Measurements from ENCODE around the gene PLCL1.

PLCL1 gene

GRCh38 chr2:197964720-197965119, 160.3 kb downstream of the PLCL1 start:
- DNase-seq, result no peak

- DNase-seq, result no peak
These were observed 161.4 kb downstream of the PLCL1 start for GRCh38 chr2:197965756-197966155.

GRCh38 chr2:197969391-197969893, 165.0 kb downstream of the PLCL1 start:
- no peak for DNase-seq

GRCh38 chr2:197972061-197972460, 167.7 kb downstream of the PLCL1 start:
- no peak for DNase-seq

GRCh38 chr2:197972587-197972986, 168.2 kb downstream of the PLCL1 start:
- no peak for DNase-seq

- DNase-seq, result no peak
These were observed 169.4 kb downstream of the PLCL1 start for GRCh38 chr2:197973772-197974171.

GRCh38 chr2:197975931-197976519, 171.6 kb downstream of the PLCL1 start:
- no peak for DNase-seq

GRCh38 chr2:197978971-197979370, 174.6 kb downstream of the PLCL1 start:
- DNase-seq, result no peak

GRCh38 chr2:197982565-197982964, 178.2 kb downstream of the PLCL1 start:
- DNase-seq, result no peak

GRCh38 chr2:197985029-197985638, 180.7 kb downstream of the PLCL1 start:
- no peak for DNase-seq

- no peak for DNase-seq
These were observed 182.6 kb downstream of the PLCL1 start for GRCh38 chr2:197986977-197987376.

- no peak for DNase-seq
These were observed 186.0 kb downstream of the PLCL1 start for GRCh38 chr2:197990356-197990755.

GRCh38 chr2:197992482-197993133, 188.2 kb downstream of the PLCL1 start:
- no peak for DNase-seq

- no peak for DNase-seq
These were observed 189.0 kb downstream of the PLCL1 start for GRCh38 chr2:197993363-197993762.

- no peak for DNase-seq
These were observed 189.4 kb downstream of the PLCL1 start for GRCh38 chr2:197993830-197994229.

- DNase-seq, result no peak
These were observed 190.4 kb downstream of the PLCL1 start for GRCh38 chr2:197994751-197995150.

GRCh38 chr2:197996583-197996982, 192.2 kb downstream of the PLCL1 start:
- no peak for DNase-seq

- no peak for DNase-seq
These were observed 192.7 kb downstream of the PLCL1 start for GRCh38 chr2:197997083-197997541.

- DNase-seq, result peak; percentile 38
These were observed 194.3 kb downstream of the PLCL1 start for GRCh38 chr2:197998702-197999101.

- no peak for DNase-seq
These were observed 196.0 kb downstream of the PLCL1 start for GRCh38 chr2:198000417-198000816.

- DNase-seq, result no peak
These were observed 199.8 kb downstream of the PLCL1 start for GRCh38 chr2:198004173-198004572.

GRCh38 chr2:198004921-198005829, 200.8 kb downstream of the PLCL1 start:
- peak; percentile 42 for DNase-seq

GRCh38 chr2:198006733-198007132, 202.3 kb downstream of the PLCL1 start:
- no peak for DNase-seq

Data from stimulated activated CD4-positive, alpha-beta T cell treated with anti-CD3 and anti-CD28 coated beads, Interleukin-1b, Interleukin-23, amount 100 ng/mL, for 48 hours (primary cell).